Epithelial cell of esophagus (primary cell): Measurements from ENCODE around the gene LETM1.

Experiments
- DNase-seq: peaks from one replicate; pipeline ENCODE4 v3.0.0; 2010; ENCODE audit warnings: low read depth
- H3K4me3 ChIP-seq: 2 replicates; pipeline ENCODE4 v1.5.1; 2011; ENCODE audit warnings: mild to moderate bottlenecking, low read length, control low read depth
- CTCF ChIP-seq: IDR thresholded peaks from 2 replicates; pipeline ENCODE4 v1.5.1; 2011; ENCODE audit warnings: low read depth, mild to moderate bottlenecking, low read length, control low read depth, inconsistent platforms; ENCODE audit not compliant: insufficient read depth; ENCODE audit errors: missing control alignments

LETM1 gene

GRCh38 chr4:1767061-1767769 is 88.7 kb downstream of the LETM1 start:
- DNase-seq: peak; percentile 41
- peak overlapping the region; percentile 19 for H3K4me3 ChIP-seq
- no peak for TF ChIP-seq CTCF

GRCh38 chr4:1766106-1767060 is 89.6 kb downstream of the LETM1 start:
- no peak for DNase-seq
- TF ChIP-seq CTCF: no peak
- peak overlapping the region; percentile 19 for H3K4me3 ChIP-seq

- no peak for TF ChIP-seq CTCF
- DNase-seq: peak; percentile 39
- H3K4me3 ChIP-seq: no peak overlapping the region
Observed at GRCh38 chr4:1765409-1766072, 90.4 kb downstream of the LETM1 start.

- no peak for DNase-seq
- no peak overlapping the region for H3K4me3 ChIP-seq
- no peak for TF ChIP-seq CTCF
Observed at GRCh38 chr4:1764670-1765069, 91.3 kb downstream of the LETM1 start.

- no peak for TF ChIP-seq CTCF
- no peak for DNase-seq
- no peak overlapping the region for H3K4me3 ChIP-seq
Observed at GRCh38 chr4:1763550-1764080, 92.3 kb downstream of the LETM1 start.

- DNase-seq: no peak
- no peak overlapping the region for H3K4me3 ChIP-seq
- no peak for TF ChIP-seq CTCF
Observed at GRCh38 chr4:1763070-1763549, 92.8 kb downstream of the LETM1 start.
